ENCODE data around the gene CDKN2AIP.
A peak's percentile ranks its signal among the peaks of the same experiment; 100 is the strongest.

The CDKN2AIP gene, protein sequence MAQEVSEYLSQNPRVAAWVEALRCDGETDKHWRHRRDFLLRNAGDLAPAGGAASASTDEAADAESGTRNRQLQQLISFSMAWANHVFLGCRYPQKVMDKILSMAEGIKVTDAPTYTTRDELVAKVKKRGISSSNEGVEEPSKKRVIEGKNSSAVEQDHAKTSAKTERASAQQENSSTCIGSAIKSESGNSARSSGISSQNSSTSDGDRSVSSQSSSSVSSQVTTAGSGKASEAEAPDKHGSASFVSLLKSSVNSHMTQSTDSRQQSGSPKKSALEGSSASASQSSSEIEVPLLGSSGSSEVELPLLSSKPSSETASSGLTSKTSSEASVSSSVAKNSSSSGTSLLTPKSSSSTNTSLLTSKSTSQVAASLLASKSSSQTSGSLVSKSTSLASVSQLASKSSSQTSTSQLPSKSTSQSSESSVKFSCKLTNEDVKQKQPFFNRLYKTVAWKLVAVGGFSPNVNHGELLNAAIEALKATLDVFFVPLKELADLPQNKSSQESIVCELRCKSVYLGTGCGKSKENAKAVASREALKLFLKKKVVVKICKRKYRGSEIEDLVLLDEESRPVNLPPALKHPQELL

DNA sequence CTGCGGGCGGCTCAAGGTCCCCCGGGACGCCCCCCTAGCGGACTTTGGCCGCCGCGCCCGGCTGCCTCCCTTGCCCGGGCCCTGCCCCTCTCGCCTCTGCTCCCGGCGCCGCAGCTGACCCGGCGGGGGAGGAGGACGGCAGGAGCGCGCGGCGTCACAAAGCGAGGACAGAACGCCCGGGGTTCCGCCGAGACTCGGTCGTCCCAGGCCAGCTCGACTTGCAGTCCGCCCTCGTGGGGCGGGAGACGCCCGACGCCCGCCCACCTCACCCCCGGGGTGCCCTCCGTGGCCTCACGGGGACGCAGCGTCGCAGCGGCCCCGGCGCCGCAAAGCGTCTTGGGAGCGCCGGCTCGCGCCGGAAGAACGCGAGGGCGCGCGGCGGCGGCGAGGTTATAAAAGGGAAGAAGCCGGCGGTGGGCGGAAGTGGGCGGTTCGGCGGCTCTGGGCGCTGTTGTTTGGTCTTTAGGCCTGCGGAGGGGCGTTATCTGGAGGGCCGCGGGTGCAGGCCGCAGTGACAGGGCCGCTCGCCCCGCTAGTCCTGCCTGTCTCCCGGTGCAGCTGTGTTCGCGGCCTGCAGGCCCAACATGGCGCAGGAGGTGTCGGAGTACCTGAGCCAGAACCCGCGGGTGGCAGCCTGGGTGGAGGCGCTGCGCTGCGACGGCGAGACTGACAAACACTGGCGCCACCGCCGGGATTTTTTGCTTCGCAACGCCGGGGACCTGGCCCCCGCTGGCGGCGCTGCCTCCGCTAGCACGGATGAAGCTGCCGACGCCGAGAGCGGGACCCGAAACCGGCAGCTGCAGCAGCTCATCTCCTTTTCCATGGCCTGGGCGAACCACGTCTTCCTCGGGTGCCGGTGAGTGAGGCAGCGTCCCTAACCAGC, at the start of gene CDKN2AIP:
TSS of gene CDKN2AIP (plus strand) at position 423 of the 883 bp plus-strand sequence. CDS start at position 585, 162 bp downstream.
- DNase-seq: peak; percentile 85

DNA sequence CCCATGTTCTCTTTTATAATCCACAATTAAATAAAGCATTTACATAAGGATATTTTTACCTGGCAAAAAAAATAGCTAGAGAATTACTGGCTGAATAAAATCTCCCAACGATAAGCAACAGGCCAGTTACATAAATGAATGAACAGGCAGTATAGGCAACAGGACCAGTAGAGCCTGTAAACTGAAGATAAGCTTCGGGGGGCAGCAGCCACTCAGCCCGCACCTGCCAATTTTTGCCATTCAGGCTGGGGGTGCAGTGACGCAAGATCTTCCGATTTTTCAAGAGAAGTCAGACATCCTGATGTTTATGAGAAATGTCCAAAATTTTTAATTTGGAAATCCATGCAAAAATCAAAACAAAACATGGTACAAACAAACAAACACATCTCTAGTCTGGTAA, 49.0 kb upstream of the CDKN2AIP start:
- no peak for DNase-seq

- DNase-seq: no peak
Observed at GRCh38 chr4:183396227-183396637, 48.2 kb upstream of the CDKN2AIP start.

- DNase-seq: no peak
Observed at GRCh38 chr4:183397741-183398297, 46.6 kb upstream of the CDKN2AIP start.

- peak; percentile 45 for DNase-seq
Observed at GRCh38 chr4:183398298-183399125, 45.9 kb upstream of the CDKN2AIP start.

GRCh38 chr4:183399126-183399522, 45.3 kb upstream of the CDKN2AIP start:
- DNase-seq: no peak

- DNase-seq: no peak
Observed at GRCh38 chr4:183399616-183400015, 44.8 kb upstream of the CDKN2AIP start.

DNA sequence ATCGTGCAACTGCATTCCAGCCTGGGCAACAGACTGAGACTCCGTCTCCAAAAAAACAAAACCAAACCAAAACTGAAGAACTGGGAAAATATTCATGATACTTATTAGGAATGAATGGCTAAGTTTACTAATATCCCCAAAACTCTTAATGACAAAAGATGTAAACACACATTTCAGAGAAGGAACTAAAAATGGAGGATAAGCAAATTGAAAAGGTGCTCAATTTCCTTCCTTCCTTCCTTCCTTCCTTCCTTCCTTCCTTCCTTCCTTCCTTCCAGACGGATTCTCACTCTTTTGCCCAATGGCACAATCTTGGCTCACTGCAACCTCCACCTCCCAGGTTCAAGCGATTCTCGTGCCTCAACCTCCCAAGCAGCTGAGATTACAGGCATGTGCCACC, 44.4 kb upstream of the CDKN2AIP start:
- DNase-seq: no peak

GRCh38 chr4:183401473-183401872, 43.0 kb upstream of the CDKN2AIP start:
- no peak for DNase-seq

DNA sequence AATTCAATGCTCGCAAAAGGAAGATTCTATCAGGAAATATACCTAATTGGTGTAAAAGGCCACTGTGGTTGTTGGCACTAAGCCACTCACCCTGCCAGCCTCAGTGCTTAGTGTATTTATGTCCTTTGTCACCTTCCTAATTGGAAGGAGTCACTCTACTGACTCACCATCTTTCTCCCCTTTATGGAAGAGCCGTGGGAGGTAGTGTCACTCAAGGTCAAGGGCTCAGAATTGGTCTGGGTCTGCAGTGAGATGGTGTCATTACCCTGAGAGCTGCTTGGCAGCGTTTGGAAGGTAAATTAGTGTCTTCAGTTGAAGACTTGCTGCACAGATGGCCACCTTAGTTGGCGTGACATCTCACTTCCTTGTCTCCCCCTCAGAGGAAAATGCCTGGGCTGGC, 41.7 kb upstream of the CDKN2AIP start:
- no peak for DNase-seq

GRCh38 chr4:183403486-183403885, 41.0 kb upstream of the CDKN2AIP start:
- DNase-seq: no peak

- no peak for DNase-seq
Observed at GRCh38 chr4:183403961-183404360, 40.5 kb upstream of the CDKN2AIP start.

GRCh38 chr4:183405303-183405702, 39.1 kb upstream of the CDKN2AIP start:
- DNase-seq: no peak

GRCh38 chr4:183407128-183407585, 37.3 kb upstream of the CDKN2AIP start:
- DNase-seq: peak; percentile 44

GRCh38 chr4:183407635-183408464, 36.6 kb upstream of the CDKN2AIP start:
- no peak for DNase-seq

DNA sequence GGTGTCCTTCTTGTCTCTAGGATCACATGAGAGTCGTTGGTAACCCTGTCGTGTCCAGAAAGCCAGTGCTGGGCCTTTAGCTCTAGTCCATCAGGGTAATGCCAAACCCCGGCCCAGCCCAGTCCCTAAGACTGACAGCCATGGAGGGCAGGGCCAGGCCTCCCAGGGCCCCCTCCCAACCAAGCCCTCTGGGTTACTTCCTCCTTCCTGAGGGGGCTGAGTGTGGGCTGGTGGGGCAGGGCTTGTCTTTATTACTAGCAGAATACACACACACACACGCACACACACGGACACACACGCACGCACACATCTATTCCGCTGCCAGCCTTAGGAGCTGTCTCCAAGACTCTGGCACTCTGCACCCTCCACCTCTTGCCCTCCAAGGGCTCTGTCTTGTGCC, 35.6 kb upstream of the CDKN2AIP start:
- no peak for DNase-seq

DNA sequence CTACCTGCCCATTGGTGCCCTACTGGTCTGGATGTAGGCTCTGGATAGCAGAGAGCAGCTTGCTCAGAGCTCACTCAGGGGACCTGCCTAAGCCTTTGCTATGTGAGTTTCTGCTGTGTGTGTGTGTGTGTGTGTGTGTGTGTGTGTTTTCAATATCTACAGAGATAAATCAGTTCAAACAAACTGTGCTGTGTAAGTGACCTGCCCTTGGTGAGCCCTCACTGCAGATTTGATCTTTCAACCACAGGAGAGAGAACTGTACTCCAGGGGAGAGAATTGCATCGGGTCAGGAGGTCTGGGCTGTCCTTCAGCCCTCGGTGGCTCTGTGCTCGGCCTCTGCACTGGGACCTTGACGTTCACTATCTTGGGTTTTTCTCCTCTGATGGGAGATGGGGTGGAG, 35.0 kb upstream of the CDKN2AIP start:
- DNase-seq: no peak

- DNase-seq: no peak
Observed at GRCh38 chr4:183409934-183410333, 34.5 kb upstream of the CDKN2AIP start.

DNA sequence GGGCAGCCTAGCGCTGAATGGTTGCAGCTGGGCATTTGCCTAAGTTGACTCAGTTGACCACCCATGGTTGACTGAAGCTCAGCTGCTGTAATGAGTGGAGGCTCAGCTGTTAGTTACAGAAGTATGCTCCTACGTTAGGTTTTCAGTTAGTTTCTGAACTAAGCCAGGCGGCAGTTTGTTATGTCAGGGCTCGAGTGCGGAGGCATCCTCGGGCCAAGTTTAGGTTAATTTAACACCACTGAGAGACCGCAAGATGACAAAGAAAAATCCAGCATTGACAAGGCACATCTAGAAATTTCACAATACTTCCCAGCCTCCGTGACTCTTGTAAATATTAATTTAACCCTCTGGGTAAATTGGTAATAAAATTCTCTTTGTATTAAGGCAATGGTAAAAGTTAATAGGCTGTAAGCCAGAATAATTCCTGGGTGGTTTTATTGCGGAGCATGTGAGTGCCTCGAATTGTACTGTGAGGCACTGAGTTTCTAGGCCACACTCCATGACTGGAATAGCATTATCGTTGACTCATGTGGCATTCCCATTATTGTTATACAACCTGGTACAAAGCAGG, 33.1 kb upstream of the CDKN2AIP start:
- no peak for DNase-seq

GRCh38 chr4:183412821-183413220, 31.6 kb upstream of the CDKN2AIP start:
- DNase-seq: no peak
